GM18517 (cell line): ENCODE measurements around the gene PAK5.

ENCODE experiments used
- ATAC-seq: cut with Tn5 transposase; IDR thresholded peaks from one replicate; pipeline ENCODE4 v1.9.1; 2021; ENCODE audit warnings: mild to moderate bottlenecking, moderate library complexity; ENCODE audit not compliant: unreplicated experiment

PAK5 gene

GRCh38 chr20:9838378-9839295 is at the start of gene PAK5:
PAK5 (minus strand) TSS chr20:9839076; CDS start chr20:9644328, 194,748 bp downstream.
- no peak for ATAC-seq

- ATAC-seq, result no peak
Observed at GRCh38 chr20:9887706-9888105, 48.8 kb upstream of the PAK5 start.

- no peak for ATAC-seq
Observed at GRCh38 chr20:9886227-9886626, 47.4 kb upstream of the PAK5 start.

GRCh38 chr20:9884666-9885065 is 45.8 kb upstream of the PAK5 start:
- ATAC-seq, result no peak

GRCh38 chr20:9884061-9884460 is 45.2 kb upstream of the PAK5 start:
- ATAC-seq, result no peak

GRCh38 chr20:9877932-9878495 is 39.1 kb upstream of the PAK5 start:
- no peak for ATAC-seq

GRCh38 chr20:9867196-9867980 is 28.5 kb upstream of the PAK5 start:
- ATAC-seq, result no peak

GRCh38 chr20:9852566-9852965 is 13.7 kb upstream of the PAK5 start:
- no peak for ATAC-seq

GRCh38 chr20:9839626-9840025 is 750 bp upstream of the PAK5 start:
- no peak for ATAC-seq

- no peak for ATAC-seq
Observed at GRCh38 chr20:9838035-9838377, 870 bp downstream of the PAK5 start.

GRCh38 chr20:9837634-9838033 is 1.2 kb downstream of the PAK5 start:
- no peak for ATAC-seq

GRCh38 chr20:9835302-9835701 is 3.6 kb downstream of the PAK5 start:
- ATAC-seq, result no peak

GRCh38 chr20:9831032-9831431 is 7.8 kb downstream of the PAK5 start:
- ATAC-seq, result no peak

- ATAC-seq, result no peak
Observed at GRCh38 chr20:9829835-9830234, 9.0 kb downstream of the PAK5 start.

GRCh38 chr20:9817654-9818053 is 21.2 kb downstream of the PAK5 start:
- ATAC-seq, result no peak

- no peak for ATAC-seq
Observed at GRCh38 chr20:9815632-9816031, 23.2 kb downstream of the PAK5 start.

- no peak for ATAC-seq
Observed at GRCh38 chr20:9810738-9811137, 28.1 kb downstream of the PAK5 start.

GRCh38 chr20:9809271-9809670 is 29.6 kb downstream of the PAK5 start:
- no peak for ATAC-seq

GRCh38 chr20:9808166-9808565 is 30.7 kb downstream of the PAK5 start:
- ATAC-seq, result no peak

GRCh38 chr20:9807136-9807535 is 31.7 kb downstream of the PAK5 start:
- no peak for ATAC-seq

- ATAC-seq, result no peak
Observed at GRCh38 chr20:9800421-9800820, 38.5 kb downstream of the PAK5 start.

GRCh38 chr20:9794831-9795230 is 44.0 kb downstream of the PAK5 start:
- ATAC-seq, result no peak
